ENCODE measurements around the gene ABHD14A. TPM values are rescaled to one million over a fixed set of nuclear protein-coding genes. Genes with fewer than 3 reads are reported as not detected.

The ABHD14A gene
- total RNA-seq, 1 donor from 2014 or later: 12.2 TPM

DNA sequence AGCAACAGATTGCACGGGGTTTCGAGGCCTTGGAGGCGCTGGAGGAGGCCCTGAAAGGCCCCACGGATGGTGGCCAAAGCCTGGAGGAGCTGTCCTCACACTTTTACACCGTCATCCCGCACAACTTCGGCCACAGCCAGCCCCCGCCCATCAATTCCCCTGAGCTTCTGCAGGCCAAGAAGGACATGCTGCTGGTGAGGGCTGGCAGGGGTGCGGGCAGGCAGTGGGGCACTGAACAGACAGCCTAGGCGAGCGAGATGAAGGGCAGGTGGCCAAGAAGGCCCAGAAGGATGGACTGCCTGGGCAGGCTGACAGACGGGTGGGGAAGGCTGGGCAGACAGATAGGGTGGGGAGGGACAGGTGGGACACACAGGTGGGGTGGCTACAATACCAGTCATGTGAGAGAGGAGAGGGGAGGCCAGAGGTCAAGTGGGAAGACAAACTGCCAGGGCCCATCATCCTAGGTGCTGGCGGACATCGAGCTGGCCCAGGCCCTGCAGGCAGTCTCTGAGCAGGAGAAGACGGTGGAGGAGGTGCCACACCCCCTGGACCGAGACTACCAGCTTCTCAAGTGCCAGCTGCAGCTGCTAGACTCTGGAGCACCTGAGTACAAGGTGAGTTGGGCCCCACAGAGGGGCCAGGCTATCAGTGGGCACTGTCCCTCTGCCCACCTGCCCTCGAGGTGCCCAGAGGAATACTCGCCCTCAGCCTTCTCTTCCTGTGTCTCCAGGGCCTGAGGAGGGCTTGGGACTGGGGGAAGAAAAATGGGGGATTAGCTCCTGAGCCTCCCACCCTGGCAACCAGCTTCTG is 29.6 kb upstream of the ABHD14A start:
- no peak for DNase-seq (ENCODE audit: extremely low spot score, unreplicated experiment)

DNA sequence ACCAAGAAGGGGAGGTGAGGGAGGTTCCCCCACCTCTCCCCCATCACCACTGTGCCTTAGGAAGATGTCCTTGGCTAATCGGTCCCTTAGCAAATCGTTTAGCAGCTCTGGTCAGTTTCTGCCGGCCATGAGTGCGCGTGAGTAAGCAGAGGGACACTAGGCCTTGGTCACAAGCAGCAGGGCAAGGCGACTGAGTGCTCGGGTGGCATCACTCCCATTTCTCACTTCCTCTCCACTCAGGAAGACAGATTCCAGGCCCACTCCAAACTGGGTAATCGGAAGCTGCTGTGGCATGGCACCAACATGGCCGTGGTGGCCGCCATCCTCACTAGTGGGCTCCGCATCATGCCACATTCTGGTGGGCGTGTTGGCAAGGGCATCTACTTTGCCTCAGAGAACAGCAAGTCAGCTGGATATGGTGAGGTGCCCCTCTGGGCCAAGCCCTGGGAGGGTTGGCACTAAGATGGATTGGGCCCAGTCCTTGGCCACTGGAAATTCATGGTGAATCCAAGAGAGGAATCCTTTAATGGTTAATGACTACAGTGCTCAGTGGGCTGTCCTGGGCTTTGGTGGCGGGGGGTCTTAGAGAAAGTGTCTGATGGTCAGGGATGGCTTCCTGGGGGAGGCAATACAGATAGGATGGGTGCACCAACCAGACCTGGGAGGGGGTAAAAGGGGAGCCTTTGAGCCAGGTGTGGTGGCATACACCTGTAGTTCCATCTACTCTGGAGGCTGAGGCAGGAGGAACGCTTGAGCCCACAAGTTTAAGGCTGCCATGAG is 28.7 kb upstream of the ABHD14A start:
- Mint-ChIP-seq H3K27me3 (ENCODE audit: unreplicated experiment) (no peaks in the 10 kb centered on the region), H3K36me3 (ENCODE audit: unreplicated experiment) (no peaks in the 10 kb centered on the region), H3K9me3 (ENCODE audit: unreplicated experiment) (no peaks in the 10 kb centered on the region), H3K27ac (ENCODE audit: unreplicated experiment) (no peak overlapping the region), H3K4me1 (ENCODE audit: unreplicated experiment) (peaks cover 15% of the 10 kb centered on the region), H3K4me3 (ENCODE audit: unreplicated experiment) (no peak overlapping the region)
- no peak for DNase-seq (ENCODE audit: extremely low spot score, unreplicated experiment)
- TF ChIP-seq, protein P1, sequence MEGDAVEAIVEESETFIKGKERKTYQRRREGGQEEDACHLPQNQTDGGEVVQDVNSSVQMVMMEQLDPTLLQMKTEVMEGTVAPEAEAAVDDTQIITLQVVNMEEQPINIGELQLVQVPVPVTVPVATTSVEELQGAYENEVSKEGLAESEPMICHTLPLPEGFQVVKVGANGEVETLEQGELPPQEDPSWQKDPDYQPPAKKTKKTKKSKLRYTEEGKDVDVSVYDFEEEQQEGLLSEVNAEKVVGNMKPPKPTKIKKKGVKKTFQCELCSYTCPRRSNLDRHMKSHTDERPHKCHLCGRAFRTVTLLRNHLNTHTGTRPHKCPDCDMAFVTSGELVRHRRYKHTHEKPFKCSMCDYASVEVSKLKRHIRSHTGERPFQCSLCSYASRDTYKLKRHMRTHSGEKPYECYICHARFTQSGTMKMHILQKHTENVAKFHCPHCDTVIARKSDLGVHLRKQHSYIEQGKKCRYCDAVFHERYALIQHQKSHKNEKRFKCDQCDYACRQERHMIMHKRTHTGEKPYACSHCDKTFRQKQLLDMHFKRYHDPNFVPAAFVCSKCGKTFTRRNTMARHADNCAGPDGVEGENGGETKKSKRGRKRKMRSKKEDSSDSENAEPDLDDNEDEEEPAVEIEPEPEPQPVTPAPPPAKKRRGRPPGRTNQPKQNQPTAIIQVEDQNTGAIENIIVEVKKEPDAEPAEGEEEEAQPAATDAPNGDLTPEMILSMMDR (IDR thresholded peaks at IDR 0.05): no peak

More for the DNA sequence above, 29.6 kb upstream of the ABHD14A start:
- H3K27ac Mint-ChIP-seq (ENCODE audit: unreplicated experiment): no peak overlapping the region
- TF ChIP-seq, protein P1 (IDR thresholded peaks at IDR 0.05): no peak
- H3K36me3 Mint-ChIP-seq (ENCODE audit: unreplicated experiment): no peaks in the 10 kb centered on the region
- H3K9me3 Mint-ChIP-seq (ENCODE audit: unreplicated experiment): no peaks in the 10 kb centered on the region
- H3K27me3 Mint-ChIP-seq (ENCODE audit: unreplicated experiment): no peaks in the 10 kb centered on the region
- H3K4me3 Mint-ChIP-seq (ENCODE audit: unreplicated experiment): no peak overlapping the region
- H3K4me1 Mint-ChIP-seq (ENCODE audit: unreplicated experiment): peaks cover 24% of the 10 kb centered on the region

DNA sequence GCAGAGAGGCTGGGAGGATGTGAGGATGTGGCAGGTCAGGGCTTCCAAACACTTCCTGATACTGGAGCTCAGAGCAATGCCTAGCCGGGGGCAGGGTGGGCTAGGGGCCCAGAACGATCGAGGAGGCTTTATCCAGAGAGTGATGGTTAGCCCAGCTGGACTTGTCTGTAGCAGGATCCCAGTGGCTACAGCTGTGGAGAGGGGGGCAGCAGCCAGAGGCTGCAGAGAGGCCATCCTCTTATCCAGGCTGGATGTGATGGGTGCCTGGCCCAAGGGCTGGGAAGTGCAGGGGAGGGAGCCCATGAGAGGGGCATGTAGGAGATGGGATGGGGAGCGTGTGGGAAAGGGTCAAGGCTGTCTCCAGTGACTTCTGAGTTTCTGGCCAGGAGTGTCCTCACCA is 28.1 kb upstream of the ABHD14A start:
- H3K27ac Mint-ChIP-seq (ENCODE audit: unreplicated experiment): no peak overlapping the region
- H3K27me3 Mint-ChIP-seq (ENCODE audit: unreplicated experiment): no peaks in the 10 kb centered on the region
- H3K4me3 Mint-ChIP-seq (ENCODE audit: unreplicated experiment): no peak overlapping the region
- TF ChIP-seq, protein P1 (IDR thresholded peaks at IDR 0.05): no peak
- no peak for DNase-seq (ENCODE audit: extremely low spot score, unreplicated experiment)
- no peaks in the 10 kb centered on the region for H3K9me3 Mint-ChIP-seq (ENCODE audit: unreplicated experiment)
- peaks cover 14% of the 10 kb centered on the region for H3K4me1 Mint-ChIP-seq (ENCODE audit: unreplicated experiment)
- H3K36me3 Mint-ChIP-seq (ENCODE audit: unreplicated experiment): no peaks in the 10 kb centered on the region

DNA sequence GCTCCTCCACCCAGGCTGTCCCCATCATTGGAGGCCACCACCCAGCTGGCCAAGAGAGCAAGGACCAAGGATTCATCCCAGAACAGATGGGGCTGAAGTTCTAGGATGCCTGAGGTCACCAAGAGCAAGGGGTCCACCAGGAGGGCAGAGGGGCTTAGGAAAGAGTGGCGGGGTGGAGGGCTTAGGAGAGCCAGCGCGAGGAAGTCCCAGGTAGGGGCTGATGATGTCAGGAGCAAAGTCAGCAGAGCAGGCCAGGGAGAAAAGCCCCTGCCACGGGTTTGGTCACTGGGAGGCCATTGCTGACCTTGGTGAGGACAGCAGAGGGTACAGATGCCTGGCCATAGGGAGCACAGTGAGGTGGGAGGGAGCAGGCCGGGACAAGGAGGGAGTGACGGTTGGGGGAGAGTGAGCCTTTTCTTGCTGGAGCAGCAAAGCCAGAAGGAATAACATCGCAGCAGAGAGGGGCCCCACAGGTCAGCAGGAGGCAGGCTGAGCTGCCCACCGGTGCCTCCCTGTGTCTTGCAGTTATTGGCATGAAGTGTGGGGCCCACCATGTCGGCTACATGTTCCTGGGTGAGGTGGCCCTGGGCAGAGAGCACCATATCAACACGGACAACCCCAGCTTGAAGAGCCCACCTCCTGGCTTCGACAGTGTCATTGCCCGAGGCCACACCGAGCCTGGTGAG is 27.5 kb upstream of the ABHD14A start:
- DNase-seq (ENCODE audit: extremely low spot score, unreplicated experiment): no peak
- Mint-ChIP-seq H3K27me3 (ENCODE audit: unreplicated experiment) (peaks cover 3% of the 10 kb centered on the region), H3K36me3 (ENCODE audit: unreplicated experiment) (no peaks in the 10 kb centered on the region)

More for the DNA sequence above, 27.5 kb upstream of the ABHD14A start:
- Mint-ChIP-seq H3K4me1 (ENCODE audit: unreplicated experiment) (peaks cover 11% of the 10 kb centered on the region), H3K9me3 (ENCODE audit: unreplicated experiment) (no peaks in the 10 kb centered on the region), H3K4me3 (ENCODE audit: unreplicated experiment) (no peak overlapping the region), H3K27ac (ENCODE audit: unreplicated experiment) (no peak overlapping the region)
- TF ChIP-seq, protein P1 (IDR thresholded peaks at IDR 0.05): no peak

All from osteocyte (in vitro differentiated cells).